ENCODE measurements around the gene PARP4.
"Not testable (repeated sequence)": the region's sequence is repeated elsewhere in the genome, so short reads cannot be mapped to it uniquely, and the experiment has no call there.

The PARP4 gene

GRCh38 chr13:24511019-24511815 is 1.4 kb downstream of the PARP4 start:
- no peak for TF ChIP-seq ZC3H10 (CRISPR knock-in tag; IDR thresholded peaks at IDR 0.05)
- ATAC-seq = peak; percentile 79

GRCh38 chr13:24506698-24507335 is 5.8 kb downstream of the PARP4 start:
- TF ChIP-seq PATZ1 (CRISPR knock-in tag; IDR thresholded peaks at IDR 0.05; ENCODE audit: borderline replicate concordance) (no peak), SNAI2 (CRISPR knock-in tag; IDR thresholded peaks at IDR 0.05) (no peak), ZNF70 (CRISPR knock-in tag; IDR thresholded peaks at IDR 0.05) (no peak), ZC3H10 (CRISPR knock-in tag; IDR thresholded peaks at IDR 0.05) (no peak), ESRRG (CRISPR knock-in tag; IDR thresholded peaks at IDR 0.05) (no peak), RARB (CRISPR knock-in tag; IDR thresholded peaks at IDR 0.05) (no peak), ARNTL (CRISPR knock-in tag; IDR thresholded peaks at IDR 0.05; ENCODE audit: borderline replicate concordance, low read depth) (no peak), ZFP30 (CRISPR knock-in tag; IDR thresholded peaks at IDR 0.05) (no peak), TCF4 (CRISPR knock-in tag; IDR thresholded peaks at IDR 0.05; ENCODE audit: borderline replicate concordance) (no peak), POU6F1 (CRISPR knock-in tag; IDR thresholded peaks at IDR 0.05; ENCODE audit: borderline replicate concordance, low read depth) (no peak), PPARA (CRISPR knock-in tag; IDR thresholded peaks at IDR 0.05; ENCODE audit: borderline replicate concordance) (no peak)
- ATAC-seq = no peak

GRCh38 chr13:24506283-24506682 is 6.3 kb downstream of the PARP4 start:
- ATAC-seq = not testable (repeated sequence)

- TF ChIP-seq OSR1 (CRISPR knock-in tag; IDR thresholded peaks at IDR 0.05) (no peak), CSRNP3 (CRISPR knock-in tag; IDR thresholded peaks at IDR 0.05) (no peak), ZNF70 (CRISPR knock-in tag; IDR thresholded peaks at IDR 0.05) (no peak), CREB5 (CRISPR knock-in tag; IDR thresholded peaks at IDR 0.05; ENCODE audit: low read depth) (no peak), POU6F1 (CRISPR knock-in tag; IDR thresholded peaks at IDR 0.05; ENCODE audit: borderline replicate concordance, low read depth) (no peak), ISL1 (CRISPR knock-in tag; IDR thresholded peaks at IDR 0.05) (no peak), ZNF8 (CRISPR knock-in tag; IDR thresholded peaks at IDR 0.05) (no peak), ZNF565 (CRISPR knock-in tag; conservative IDR thresholded peaks at IDR 0.05; ENCODE audit: low read depth) (no peak), CSDC2 (CRISPR knock-in tag; IDR thresholded peaks at IDR 0.05) (no peak)
- ATAC-seq = no peak
Measured at GRCh38 chr13:24505756-24506155, 6.8 kb downstream of the PARP4 start.
